HG03108 (cell line): ENCODE data around the gene EPHA2.
"Not testable (repeated sequence)": the region's sequence is repeated elsewhere in the genome, so short reads cannot be mapped to it uniquely, and the experiment has no call there.

Experiments used
- ATAC-seq: cut with Tn5 transposase; IDR thresholded peaks from one replicate; pipeline ENCODE4 v1.9.1; 2021; ENCODE audit warnings: moderate library complexity; ENCODE audit not compliant: unreplicated experiment

Gene EPHA2

DNA sequence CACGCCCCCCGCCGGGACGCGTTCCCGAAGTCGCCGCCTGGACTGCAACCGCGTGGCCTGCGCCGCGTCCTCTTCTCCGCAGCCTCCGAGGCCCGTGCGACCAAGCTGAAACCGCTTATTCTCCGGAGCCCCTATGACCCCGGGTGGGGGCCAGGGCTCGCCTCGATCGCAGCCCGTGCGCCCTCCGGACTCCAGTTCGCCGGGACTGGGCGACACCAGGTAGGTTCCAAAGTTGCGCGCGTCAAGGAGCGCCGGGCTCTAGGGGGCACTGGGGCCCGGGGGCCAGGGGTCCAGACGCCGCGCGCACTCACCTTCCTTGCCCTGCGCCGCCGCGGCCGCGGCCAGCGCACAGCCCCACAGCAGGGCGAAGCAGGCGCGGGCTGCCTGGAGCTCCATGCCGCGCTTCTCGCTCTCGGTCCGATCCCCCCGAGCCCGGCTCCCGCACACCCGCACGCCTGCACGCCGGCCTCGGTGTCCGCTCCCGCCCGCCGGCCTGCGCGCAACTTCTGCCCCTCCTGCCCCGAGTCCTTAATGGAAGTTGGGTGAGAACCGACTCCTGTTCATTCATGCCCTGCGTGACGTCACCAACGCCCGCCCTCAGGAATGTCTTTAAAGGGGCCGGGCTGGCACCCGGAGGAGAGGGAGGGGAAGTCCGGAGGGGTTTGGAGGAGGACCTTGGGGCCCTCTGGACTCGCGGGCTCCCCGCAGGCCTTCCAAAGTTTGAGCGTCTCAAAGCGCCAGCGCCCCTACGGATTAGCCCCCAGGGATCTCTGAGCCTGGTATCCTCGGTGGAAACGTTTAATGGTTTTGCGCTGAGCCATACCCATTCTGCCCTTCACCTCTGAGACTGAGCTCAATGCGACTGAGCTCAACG, at the start of gene EPHA2:
EPHA2 (minus strand) TSS at position 533 of the 874 bp plus-strand sequence; CDS start at position 396, 137 bp downstream.
- no peak for ATAC-seq

DNA sequence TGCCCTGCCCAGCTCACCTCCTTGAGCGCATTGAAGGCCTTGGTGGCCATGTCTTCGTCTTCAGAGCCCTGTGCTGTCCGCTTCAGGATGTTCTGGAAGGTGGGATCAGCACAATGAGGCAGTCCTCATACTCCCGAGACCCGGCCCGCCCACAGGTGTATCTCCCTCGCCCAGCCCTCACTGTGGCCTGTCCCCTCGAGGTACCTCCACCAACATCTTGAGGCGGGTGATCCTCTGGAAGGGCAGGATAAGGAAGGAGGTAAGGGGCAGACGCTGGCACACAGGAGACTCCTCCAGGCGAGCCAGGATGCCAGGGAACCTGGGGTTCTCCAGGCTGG, 49.4 kb upstream of the EPHA2 start:
- no peak for ATAC-seq

DNA sequence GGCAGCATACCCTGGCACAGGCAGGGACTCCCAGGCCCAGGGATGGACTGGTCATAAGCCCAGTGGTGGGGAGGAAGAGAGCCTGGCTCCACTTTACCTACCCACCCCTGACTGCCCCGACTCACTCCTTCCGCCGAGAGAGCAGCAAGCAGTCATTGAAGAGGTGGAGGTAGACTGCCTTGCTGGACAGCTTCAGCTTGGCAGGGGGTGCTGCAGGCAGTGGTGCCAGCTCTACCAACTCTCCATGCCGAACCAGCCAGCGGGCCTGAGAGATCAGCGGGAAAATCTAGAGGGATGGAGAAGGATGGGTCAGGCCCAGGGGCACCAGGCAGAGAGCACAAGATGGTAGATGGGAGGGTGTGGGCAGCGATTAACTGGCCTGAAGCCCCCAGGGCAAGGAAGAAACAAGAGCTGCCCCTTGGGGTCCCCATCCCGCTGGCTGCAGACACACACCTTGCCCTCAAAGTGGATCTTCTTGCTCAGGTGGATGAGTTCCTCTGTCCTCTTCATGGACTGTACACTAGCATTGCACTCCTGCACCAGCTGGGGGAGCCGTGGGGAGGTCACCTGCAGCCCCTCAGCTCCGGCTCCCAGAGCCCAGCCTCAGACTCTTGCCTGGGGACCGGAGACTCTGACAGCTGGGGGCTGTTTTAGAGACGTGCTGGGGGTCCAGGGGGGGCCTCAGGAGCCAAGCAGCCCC, 48.9 kb upstream of the EPHA2 start:
- no peak for ATAC-seq

GRCh38 chr1:16204216-16204615, 48.3 kb upstream of the EPHA2 start:
- no peak for ATAC-seq

GRCh38 chr1:16203550-16203949, 47.7 kb upstream of the EPHA2 start:
- no peak for ATAC-seq

DNA sequence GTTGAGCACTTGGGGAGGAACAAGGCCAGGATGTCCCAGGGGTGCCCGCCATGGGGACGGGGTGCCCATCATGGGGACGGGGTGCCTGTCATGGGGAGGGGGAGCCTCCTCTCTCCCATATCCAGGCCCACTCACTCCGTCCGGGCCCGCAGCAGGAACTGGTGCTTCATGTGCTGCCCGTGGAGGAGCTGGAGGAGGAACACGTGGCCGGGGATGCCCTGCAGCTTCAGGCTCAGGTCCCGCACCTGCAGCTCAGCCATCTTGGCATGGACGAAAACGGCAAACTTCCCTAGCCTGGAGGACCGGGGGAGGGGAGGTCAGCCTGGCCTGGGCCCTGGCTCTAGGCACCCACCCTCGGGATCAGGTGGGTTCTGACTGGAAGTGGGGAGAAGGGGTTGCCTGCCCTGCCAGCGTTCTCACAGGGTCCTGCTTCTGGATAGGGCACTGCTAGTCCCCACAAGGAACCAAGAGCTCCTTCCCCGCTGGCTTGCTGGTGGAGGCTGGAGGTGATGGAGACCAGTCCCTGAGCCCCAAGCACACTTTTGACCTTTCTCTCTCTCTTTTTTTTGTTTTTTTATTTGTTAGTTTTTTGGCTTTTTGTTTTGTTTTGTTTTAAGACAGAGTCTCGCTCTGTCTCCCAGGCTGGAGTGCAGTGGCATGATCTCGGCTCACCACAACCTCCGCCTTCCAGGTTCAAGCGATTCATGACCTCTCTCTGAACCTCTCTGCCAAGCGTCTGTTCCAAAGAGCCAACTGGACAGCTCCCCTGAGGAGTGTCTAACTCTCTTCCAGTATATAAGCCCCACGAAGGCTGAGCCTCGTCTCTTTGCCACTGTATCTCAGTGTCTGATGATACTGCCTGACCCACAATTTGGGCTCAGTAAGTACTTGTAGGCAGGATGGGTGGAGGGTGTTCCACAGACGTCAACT, 46.7 kb upstream of the EPHA2 start:
- ATAC-seq: no peak

GRCh38 chr1:16199700-16200099, 43.8 kb upstream of the EPHA2 start:
- no peak for ATAC-seq

DNA sequence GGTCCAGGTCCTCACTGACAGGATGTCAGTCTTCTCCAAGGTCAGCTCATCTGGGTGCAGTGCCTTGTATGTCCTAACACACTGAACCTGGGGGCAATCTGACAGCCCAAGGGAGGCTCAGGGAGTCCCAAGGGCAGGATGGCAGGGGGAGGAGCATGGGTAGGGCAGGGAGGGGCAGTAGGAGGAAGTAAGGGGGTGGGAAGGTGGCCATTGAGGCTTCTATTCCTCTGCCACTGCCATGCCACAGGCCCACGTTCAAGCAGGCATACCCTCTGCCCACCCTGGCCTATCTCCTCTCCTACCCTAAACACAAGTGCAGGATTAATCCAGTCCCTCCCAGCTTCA, 43.3 kb upstream of the EPHA2 start:
- no peak for ATAC-seq

GRCh38 chr1:16198444-16199156, 42.7 kb upstream of the EPHA2 start:
- no peak for ATAC-seq

- no peak for ATAC-seq
Observed at GRCh38 chr1:16196874-16197273, 41.0 kb upstream of the EPHA2 start.

- not testable (repeated sequence) for ATAC-seq
Observed at GRCh38 chr1:16196139-16196538, 40.3 kb upstream of the EPHA2 start.

DNA sequence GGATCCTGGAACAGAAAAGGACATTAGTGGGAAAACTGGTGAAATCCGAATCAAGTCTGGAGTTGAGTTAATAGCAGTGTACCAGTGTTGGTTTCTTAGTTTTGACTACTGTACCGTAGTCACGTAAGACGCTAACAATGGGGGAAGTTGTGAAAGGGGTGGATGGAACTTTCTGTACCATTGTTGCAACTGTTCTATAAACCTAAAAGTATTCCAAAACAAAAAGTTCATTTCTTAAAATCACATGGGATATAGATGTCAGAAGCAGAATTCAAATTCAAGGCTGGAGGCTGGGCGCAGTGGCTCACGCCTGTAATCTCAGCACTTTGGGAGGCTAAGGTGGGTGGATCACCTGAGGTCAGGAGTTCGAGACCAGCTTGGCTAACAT, 39.6 kb upstream of the EPHA2 start:
- no peak for ATAC-seq

DNA sequence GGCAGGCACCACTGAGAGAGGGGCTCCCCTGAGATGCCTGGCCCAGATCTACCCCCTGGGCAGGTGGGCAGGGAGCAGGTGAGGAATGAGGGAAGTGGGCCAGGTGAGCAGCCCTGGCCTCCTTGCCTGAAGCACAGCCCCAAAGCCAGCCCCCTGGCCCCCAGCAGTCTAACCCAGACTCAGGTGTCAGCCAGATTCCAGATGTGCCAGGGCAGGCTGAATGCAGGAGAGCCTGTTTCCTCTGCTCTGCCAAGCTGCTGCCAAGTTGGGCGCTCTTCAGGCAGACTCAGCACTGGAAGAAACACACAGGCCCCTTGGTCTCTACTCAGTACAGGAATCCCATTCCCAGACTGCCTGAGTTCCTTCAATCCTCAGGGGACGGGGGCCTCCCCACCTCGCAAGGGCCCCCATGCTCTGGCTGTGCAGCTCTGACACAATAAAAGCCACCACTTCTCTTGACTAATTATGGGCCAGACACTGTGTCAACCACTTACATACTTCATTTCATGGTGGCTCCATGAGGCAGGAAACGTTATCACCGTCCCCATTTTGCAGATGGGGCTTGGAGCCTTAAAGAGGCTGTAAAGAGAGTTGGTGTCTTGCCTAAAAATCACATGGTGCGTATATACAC, 36.2 kb upstream of the EPHA2 start:
- no peak for ATAC-seq

DNA sequence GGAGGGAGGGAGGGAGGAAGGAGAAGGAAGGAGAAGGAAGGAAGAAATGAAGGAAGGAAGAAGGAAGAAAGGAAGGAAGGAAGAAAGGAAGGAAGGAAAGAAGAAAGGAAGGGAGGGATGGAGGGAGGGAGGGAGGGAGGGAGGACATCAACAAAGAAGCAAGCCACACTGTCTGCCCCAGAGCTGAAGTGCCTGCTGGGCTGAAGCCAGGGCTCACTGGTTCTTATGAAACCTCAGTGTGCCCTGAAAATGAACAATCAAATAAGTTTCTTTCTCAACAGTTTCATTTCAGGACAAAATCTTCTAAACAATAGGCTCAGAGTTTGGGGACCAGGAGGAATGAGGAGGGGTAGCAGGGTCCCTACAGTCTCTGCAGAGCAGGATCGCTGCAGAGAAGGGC, 35.4 kb upstream of the EPHA2 start:
- no peak for ATAC-seq

DNA sequence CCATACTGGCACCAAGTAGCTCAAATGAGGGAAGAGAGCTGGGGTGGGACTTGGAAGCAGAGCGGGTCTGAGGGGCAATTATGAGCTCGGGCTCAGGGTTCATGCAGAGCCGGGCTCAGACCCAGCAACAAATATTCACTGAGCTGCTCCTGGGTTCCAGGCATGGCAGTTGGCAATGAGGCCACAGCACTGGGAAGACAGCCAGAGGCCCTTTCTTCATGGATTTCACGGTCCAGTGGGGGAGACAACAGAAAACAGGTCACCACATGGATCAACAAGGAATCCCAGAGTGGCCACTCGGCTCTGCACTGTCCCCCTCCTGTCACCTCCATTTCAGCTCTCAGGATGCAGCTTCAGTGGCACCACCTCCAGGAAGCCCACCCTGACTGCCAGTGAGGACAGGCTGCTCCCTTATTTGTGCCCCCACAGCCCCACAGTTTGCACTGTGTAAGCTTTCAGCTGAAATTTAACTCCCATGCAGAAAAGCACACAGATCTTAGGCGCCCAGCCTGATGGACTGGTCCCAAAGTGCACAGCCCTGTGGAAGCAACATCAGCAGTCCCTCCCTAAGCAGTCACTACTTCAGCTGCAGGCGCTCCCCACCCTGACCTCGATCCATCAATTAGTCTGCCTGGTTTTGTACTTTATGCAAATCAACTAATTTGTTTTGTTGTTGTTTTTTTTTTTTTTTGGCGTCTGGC, 34.2 kb upstream of the EPHA2 start:
- ATAC-seq: no peak

DNA sequence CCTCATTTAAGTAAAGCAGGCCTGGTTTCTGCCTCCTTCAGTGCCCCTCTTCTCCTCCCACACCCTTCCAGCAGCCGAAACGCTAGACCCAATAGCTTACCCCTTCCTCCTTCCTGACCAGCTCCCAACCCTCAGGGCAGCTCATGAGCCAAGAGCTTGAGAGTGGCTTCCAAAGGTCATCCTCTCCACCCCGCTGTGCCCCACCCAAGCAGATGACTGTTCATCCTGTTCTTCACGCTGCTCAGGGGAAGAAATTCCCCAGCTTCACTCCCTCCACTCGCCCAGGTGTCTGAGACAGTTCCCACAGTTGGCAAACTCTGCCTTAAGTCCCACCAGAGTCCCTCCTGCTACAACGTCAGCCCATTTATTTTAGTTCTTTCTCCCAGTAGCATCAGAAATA, 33.1 kb upstream of the EPHA2 start:
- ATAC-seq: no peak

DNA sequence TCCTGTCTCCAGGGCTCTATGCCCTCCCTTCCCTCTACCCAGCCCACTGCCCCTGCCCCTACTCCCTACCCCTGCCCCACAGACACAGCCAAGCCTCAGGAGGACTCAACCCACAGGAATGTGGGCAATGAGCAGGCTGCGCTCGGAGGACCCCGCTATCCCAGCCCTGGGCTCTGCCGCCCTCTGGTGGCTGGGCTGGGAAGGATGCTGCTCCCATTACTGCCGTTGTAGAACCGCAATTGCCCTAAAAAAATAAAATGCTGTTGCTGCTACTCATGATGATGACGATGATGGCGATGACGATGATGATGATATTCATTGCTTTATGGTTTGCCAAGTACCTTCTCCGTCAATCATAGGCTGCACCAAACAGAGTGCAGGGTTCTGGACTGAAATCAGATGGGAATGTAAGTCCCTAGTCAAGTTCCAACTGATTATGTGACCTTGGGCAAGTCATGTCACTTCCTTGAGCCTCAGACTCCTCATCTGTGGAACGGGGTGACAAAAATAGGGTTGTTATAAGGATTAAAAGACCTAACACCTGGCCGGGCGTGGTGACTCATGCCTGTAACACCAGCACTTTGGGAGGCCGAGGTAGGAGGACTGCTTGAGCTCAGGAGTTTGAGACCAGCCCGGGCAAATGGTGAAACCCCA, 32.0 kb upstream of the EPHA2 start:
- ATAC-seq: no peak

DNA sequence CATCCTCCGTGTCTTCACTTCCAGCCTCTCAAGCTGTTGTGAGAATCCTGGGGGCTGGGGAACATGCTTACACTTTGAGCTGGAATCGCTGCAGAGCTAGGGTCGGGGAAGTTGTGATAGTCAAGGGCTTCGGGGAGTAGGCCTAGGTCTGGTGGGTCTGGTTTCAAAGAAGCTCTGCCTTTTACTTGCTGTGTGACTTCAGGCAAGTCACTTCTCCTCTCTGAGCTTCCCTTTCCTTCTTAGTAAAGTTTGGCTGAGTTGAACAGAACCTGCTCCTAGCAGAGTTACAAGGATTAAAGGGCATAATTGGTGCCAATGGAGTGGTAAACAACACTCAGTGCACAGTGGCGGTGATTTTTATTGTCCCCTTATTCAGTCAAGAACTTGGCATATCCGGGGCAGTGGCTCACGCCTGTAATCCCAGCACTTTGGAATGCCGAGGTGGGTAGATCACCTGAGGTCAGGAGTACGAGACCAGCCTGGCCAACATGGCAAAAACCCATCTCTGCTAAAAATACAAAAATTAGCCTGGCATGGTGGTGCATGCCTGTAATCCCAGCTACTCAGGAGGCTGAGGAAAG, 30.9 kb upstream of the EPHA2 start:
- ATAC-seq: no peak
